ENCODE results near the gene FBXO40. TPM values are rescaled to one million over a fixed set of nuclear protein-coding genes. Genes with fewer than 3 reads are reported as not detected.

FBXO40 gene, protein sequence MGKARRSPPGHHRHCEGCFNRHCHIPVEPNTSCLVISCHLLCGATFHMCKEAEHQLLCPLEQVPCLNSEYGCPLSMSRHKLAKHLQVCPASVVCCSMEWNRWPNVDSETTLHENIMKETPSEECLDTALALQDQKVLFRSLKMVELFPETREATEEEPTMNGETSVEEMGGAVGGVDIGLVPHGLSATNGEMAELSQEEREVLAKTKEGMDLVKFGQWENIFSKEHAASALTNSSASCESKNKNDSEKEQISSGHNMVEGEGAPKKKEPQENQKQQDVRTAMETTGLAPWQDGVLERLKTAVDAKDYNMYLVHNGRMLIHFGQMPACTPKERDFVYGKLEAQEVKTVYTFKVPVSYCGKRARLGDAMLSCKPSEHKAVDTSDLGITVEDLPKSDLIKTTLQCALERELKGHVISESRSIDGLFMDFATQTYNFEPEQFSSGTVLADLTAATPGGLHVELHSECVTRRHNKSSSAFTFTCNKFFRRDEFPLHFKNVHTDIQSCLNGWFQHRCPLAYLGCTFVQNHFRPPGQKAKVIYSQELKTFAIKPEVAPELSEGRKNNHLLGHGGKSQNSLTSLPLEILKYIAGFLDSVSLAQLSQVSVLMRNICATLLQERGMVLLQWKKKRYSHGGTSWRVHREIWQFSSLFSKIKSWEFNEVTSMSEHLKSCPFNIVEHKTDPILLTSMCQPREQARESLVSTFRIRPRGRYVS
- total RNA-seq (2016; rRNA removed; fragmentation: Illumina TruSeq; extraction: Trizol) (not detected in 2 replicates), polyA plus RNA-seq (2011; rRNA removed) (not detected in 2 replicates), polyA minus RNA-seq (2011; rRNA and poly(A)+ RNA removed; ENCODE audit: low replicate concordance) (not detected in 2 replicates), Bru-seq, nascent RNA (not detected), BruChase-seq, experiment 1, labeled RNA remaining after a 6-hour chase (not detected), BruChase-seq, experiment 2, labeled RNA remaining after a 2-hour chase (not detected)
- total RNA-seq (2016; cell fraction: cytosol; rRNA removed; fragmentation: Illumina TruSeq; extraction: Trizol; ENCODE audit: low read depth): not detected in 2 replicates
- not detected in 2 replicates for total RNA-seq (2016; cell fraction: insoluble cytoplasmic fraction; rRNA removed; fragmentation: Illumina TruSeq; extraction: Trizol)
- total RNA-seq (2016; cell fraction: membrane; rRNA removed; fragmentation: Illumina TruSeq; extraction: Trizol): not detected in 2 replicates
- total RNA-seq (2016; cell fraction: nucleus; rRNA removed; fragmentation: Illumina TruSeq; extraction: Trizol): not detected in 2 replicates
- not detected in 2 replicates for polyA plus RNA-seq (2011; cell fraction: cytosol; rRNA removed)
- not detected in 2 replicates for polyA plus RNA-seq (2011; cell fraction: nucleus; rRNA removed)
- not detected in 2 replicates for polyA plus RNA-seq (2012)
- not detected in 2 replicates for polyA plus RNA-seq (2016; cell fraction: cytosol; fragmentation: Illumina TruSeq; extraction: Trizol; ENCODE audit: low read depth)
- not detected in 2 replicates for polyA plus RNA-seq (2016; cell fraction: insoluble cytoplasmic fraction; fragmentation: Illumina TruSeq; extraction: Trizol; ENCODE audit: low read depth)
- polyA plus RNA-seq (2016; cell fraction: membrane; fragmentation: Illumina TruSeq; extraction: Trizol; ENCODE audit: low read depth): not detected in 2 replicates
- polyA plus RNA-seq (2016; cell fraction: nucleus; fragmentation: Illumina TruSeq; extraction: Trizol; ENCODE audit: insufficient read depth, low read depth): not detected in 2 replicates
- polyA minus RNA-seq (2011; cell fraction: cytosol; rRNA and poly(A)+ RNA removed): not detected in 2 replicates
- polyA minus RNA-seq (2011; cell fraction: nucleus; rRNA and poly(A)+ RNA removed): not detected in 2 replicates
- long read RNA-seq, experiment 1: 0 reads
- long read RNA-seq, experiment 2: 0 reads

DNA sequence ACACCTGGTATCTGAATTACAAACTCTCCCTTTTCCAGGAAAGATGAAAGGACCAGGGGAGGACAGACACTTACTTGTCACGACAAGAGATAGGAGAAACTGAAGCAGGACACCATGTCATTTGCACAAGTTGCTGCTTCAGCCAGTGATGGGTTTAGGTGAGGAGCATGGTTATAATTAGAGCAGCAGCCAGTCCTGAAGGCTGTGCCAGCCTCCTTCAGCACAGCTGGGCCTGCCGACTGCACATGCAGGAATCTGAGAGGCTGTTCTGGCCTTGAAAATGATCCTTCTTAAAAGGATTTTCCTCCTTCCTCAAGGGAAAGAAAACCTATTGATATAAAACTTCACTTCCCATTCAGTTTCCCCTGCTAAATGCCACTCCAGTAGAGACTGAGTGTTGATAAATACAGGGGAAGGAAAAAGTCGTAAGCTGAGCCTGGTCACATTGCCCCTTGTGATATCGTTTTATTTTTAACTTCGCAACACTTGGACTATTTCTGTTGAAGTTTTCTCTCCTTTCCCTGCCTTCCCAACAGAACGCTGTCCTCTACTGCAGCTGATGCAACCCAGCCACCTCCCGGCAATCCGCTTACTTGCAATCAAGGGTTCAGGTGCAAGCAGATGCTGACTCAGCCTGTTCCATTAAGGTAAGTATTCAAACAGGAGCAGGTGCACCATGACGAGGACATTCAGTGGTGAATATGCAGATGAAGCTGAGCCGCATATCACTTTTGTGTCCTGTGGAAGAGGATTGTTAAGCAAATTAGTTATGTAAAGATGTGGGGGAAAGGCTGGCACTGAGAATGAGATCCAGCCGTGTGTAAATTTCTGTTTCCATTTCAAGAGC is at the start of gene FBXO40:
Gene FBXO40 (plus strand): TSS at position 524 of the 847 bp plus-strand sequence. CDS start 27,197 bp downstream, outside the sequence.
- ChIA-PET POLR2A (no interaction called here), CTCF (ENCODE audit: low intra/inter-chr PET ratio, low total read pairs) (no interaction called here)
- Histone ChIP-seq H2AFZ (ENCODE audit: low read length) (no peak within 1 kb of the TSS), H3K9ac (ENCODE audit: insufficient read depth, low read depth, low read length) (no peak within 1 kb of the TSS), H3K4me2 (ENCODE audit: low read depth, low read length) (no peak within 1 kb of the TSS), H3K4me1 (ENCODE audit: insufficient read depth, low read length) (peaks cover 13% of the 10 kb centered on the region), H4K20me1 (ENCODE audit: insufficient read depth, low read length) (no peaks in the 10 kb centered on the region), H3K36me3 (replicated peaks in 1 of 2; ENCODE audit: control insufficient read depth in 1 of 2, insufficient read depth in 2 of 2, low read length in 2 of 2) (no peaks in the 10 kb centered on the region), H3K79me2 (ENCODE audit: insufficient read depth, low read length) (no peaks in the 10 kb centered on the region), H3K9me3 (ENCODE audit: low read length) (no peaks in the 10 kb centered on the region), H3K27ac (ENCODE audit: extremely low read length, insufficient read depth, low read length) (no peak within 1 kb of the TSS), H3K4me3 (replicated peaks in 1 of 3; ENCODE audit: insufficient read depth in 1 of 3, low read depth in 2 of 3, low read length in 3 of 3) (no peak within 1 kb of the TSS), H3K27me3 (ENCODE audit: control insufficient read depth in 1 of 2, insufficient read depth in 2 of 2, low read length in 2 of 2) (no peaks in the 10 kb centered on the region)
- intact Hi-C loops (cut with micrococcal nuclease; ENCODE audit: unreplicated experiment) (no loop called here), in situ Hi-C loops (cut with HindIII; ENCODE audit: extremely low pct_ligation_motif_present, low pct_unique_long_range_greater_than_20kb) (no loop called here)
- 43% methylated on average over 11 of the region's 11 CpGs for WGBS (ENCODE audit: low lambda C conversion rate)
- FAIRE-seq (no peak), DNase-seq (ENCODE audit: low spot score) (no peak), ATAC-seq (peak; percentile 45; the same call in 2 of the 3 replicates)
- no TSS peak for BruUV-seq (replicated peaks)
- TF ChIP-seq NFYC (CRISPR knock-in tag; IDR thresholded peaks at IDR 0.05) (no peak), KMT2B (CRISPR knock-in tag; IDR thresholded peaks at IDR 0.05) (no peak), TARDBP (CRISPR knock-in tag; IDR thresholded peaks at IDR 0.05) (no peak), CEBPG (CRISPR knock-in tag; IDR thresholded peaks at IDR 0.05) (peak; percentile 56), MAFG (CRISPR knock-in tag; IDR thresholded peaks at IDR 0.05) (0 out of 2 replicates have a peak, but pooled peaks have one; percentile 42), FOXP1 (IDR thresholded peaks at IDR 0.05) (no peak), FOXP1 (CRISPR knock-in tag; IDR thresholded peaks at IDR 0.05) (no peak)
- TF ChIP-seq, protein P1, sequence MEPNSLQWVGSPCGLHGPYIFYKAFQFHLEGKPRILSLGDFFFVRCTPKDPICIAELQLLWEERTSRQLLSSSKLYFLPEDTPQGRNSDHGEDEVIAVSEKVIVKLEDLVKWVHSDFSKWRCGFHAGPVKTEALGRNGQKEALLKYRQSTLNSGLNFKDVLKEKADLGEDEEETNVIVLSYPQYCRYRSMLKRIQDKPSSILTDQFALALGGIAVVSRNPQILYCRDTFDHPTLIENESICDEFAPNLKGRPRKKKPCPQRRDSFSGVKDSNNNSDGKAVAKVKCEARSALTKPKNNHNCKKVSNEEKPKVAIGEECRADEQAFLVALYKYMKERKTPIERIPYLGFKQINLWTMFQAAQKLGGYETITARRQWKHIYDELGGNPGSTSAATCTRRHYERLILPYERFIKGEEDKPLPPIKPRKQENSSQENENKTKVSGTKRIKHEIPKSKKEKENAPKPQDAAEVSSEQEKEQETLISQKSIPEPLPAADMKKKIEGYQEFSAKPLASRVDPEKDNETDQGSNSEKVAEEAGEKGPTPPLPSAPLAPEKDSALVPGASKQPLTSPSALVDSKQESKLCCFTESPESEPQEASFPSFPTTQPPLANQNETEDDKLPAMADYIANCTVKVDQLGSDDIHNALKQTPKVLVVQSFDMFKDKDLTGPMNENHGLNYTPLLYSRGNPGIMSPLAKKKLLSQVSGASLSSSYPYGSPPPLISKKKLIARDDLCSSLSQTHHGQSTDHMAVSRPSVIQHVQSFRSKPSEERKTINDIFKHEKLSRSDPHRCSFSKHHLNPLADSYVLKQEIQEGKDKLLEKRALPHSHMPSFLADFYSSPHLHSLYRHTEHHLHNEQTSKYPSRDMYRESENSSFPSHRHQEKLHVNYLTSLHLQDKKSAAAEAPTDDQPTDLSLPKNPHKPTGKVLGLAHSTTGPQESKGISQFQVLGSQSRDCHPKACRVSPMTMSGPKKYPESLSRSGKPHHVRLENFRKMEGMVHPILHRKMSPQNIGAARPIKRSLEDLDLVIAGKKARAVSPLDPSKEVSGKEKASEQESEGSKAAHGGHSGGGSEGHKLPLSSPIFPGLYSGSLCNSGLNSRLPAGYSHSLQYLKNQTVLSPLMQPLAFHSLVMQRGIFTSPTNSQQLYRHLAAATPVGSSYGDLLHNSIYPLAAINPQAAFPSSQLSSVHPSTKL (CRISPR knock-in tag; IDR thresholded peaks at IDR 0.05): no peak
- TF ChIP-seq, protein P2, sequence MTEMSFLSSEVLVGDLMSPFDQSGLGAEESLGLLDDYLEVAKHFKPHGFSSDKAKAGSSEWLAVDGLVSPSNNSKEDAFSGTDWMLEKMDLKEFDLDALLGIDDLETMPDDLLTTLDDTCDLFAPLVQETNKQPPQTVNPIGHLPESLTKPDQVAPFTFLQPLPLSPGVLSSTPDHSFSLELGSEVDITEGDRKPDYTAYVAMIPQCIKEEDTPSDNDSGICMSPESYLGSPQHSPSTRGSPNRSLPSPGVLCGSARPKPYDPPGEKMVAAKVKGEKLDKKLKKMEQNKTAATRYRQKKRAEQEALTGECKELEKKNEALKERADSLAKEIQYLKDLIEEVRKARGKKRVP (CRISPR knock-in tag; IDR thresholded peaks at IDR 0.05): peak in 1 of 2 experiments; percentile 86; a peak in 2 of 4 replicates
- TF ChIP-seq, protein P3, sequence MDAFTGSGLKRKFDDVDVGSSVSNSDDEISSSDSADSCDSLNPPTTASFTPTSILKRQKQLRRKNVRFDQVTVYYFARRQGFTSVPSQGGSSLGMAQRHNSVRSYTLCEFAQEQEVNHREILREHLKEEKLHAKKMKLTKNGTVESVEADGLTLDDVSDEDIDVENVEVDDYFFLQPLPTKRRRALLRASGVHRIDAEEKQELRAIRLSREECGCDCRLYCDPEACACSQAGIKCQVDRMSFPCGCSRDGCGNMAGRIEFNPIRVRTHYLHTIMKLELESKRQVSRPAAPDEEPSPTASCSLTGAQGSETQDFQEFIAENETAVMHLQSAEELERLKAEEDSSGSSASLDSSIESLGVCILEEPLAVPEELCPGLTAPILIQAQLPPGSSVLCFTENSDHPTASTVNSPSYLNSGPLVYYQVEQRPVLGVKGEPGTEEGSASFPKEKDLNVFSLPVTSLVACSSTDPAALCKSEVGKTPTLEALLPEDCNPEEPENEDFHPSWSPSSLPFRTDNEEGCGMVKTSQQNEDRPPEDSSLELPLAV (CRISPR knock-in tag; conservative IDR thresholded peaks at IDR 0.05; ENCODE audit: low read depth): no peak

Measured in HepG2 (cell line).